Fibroblast of lung (primary cell): Measurements from ENCODE around the gene RNF220. TPM values are rescaled to one million over a fixed set of nuclear protein-coding genes. Genes with fewer than 3 reads are reported as not detected.

Source experiments
- DNase-seq, 2 donors: peaks; one replicate each; pipeline versions ENCODE4 v3.0.0 to v3.0.0-alpha.2; 2010; ENCODE audit warnings: low read depth in 2 of 2
- H2AFZ ChIP-seq: 2 replicates; pipeline ENCODE4 v1.5.1; 2012; ENCODE audit warnings: low read length, control low read depth, inconsistent platforms
- H3K27ac ChIP-seq: 2 replicates; pipeline ENCODE4 v1.5.1; 2011; ENCODE audit warnings: low read length, control low read depth; ENCODE audit not compliant: insufficient read depth
- H3K27me3 ChIP-seq: 2 replicates; pipeline ENCODE4 v1.5.1; 2011; ENCODE audit warnings: mild to moderate bottlenecking, low read length; ENCODE audit not compliant: control insufficient read depth, insufficient read depth
- H3K36me3 ChIP-seq: 2 replicates; pipeline ENCODE4 v1.5.1; 2011; ENCODE audit warnings: low read length; ENCODE audit not compliant: control insufficient read depth, insufficient read depth
- H3K4me1 ChIP-seq: 2 replicates; pipeline ENCODE4 v1.5.1; 2011; ENCODE audit warnings: low read length; ENCODE audit not compliant: control insufficient read depth, insufficient read depth; ENCODE audit errors: extremely low read depth
- H3K4me2 ChIP-seq: 2 replicates; pipeline ENCODE4 v1.5.1; 2011; ENCODE audit warnings: low read length, control low read depth; ENCODE audit not compliant: insufficient read depth; ENCODE audit errors: extremely low read depth
- H3K4me3 ChIP-seq, 4 experiments: fragments of 200-600 bp in 1 of 4; sonication (generic) in 1 of 4; replicated peaks in 1 of 4; 2 replicates each; pipeline ENCODE4 v1.5.1; 2011 to 2016; ENCODE audit warnings: low read length in 4 of 4, low read depth in 3 of 4, mild to moderate bottlenecking in 3 of 4, control low read depth in 2 of 4, inconsistent platforms in 1 of 4, mixed read lengths in 1 of 4; ENCODE audit not compliant: insufficient read depth in 1 of 4; ENCODE audit errors: control extremely low read depth in 1 of 4
- H3K79me2 ChIP-seq: 2 replicates; pipeline ENCODE4 v1.5.1; 2012; ENCODE audit warnings: mild to moderate bottlenecking, low read length, inconsistent platforms; ENCODE audit not compliant: control insufficient read depth, insufficient read depth
- H3K9ac ChIP-seq: 2 replicates; pipeline ENCODE4 v1.5.1; 2011; ENCODE audit warnings: mild to moderate bottlenecking, low read length, control low read depth; ENCODE audit not compliant: insufficient read depth
- H3K9me3 ChIP-seq: 2 replicates; pipeline ENCODE4 v1.5.1; 2012; ENCODE audit warnings: low read depth, low read length; ENCODE audit not compliant: control insufficient read depth, insufficient read depth
- H4K20me1 ChIP-seq: 2 replicates; pipeline ENCODE4 v1.5.1; 2011; ENCODE audit warnings: low read length; ENCODE audit not compliant: control insufficient read depth, insufficient read depth; ENCODE audit errors: extremely low read depth
- CTCF ChIP-seq, 2 donors: IDR thresholded peaks in 1 of 2; conservative IDR thresholded peaks in 1 of 2; 1 replicate in 1 of 2; 2 replicates in 1 of 2; pipeline ENCODE4 v1.5.1; 2011 to 2012; ENCODE audit warnings: low read length in 2 of 2, control low read depth in 1 of 2, inconsistent platforms in 1 of 2, low read depth in 1 of 2, mild to moderate bottlenecking in 1 of 2
- EZH2 ChIP-seq: IDR thresholded peaks from 2 replicates; pipeline ENCODE4 v1.5.1; 2012; ENCODE audit warnings: low read length, control low read depth, mild to moderate bottlenecking; ENCODE audit errors: missing control alignments
- polyA plus RNA-seq, 2 donors: library from polyadenylated mRNA; depleted of rRNA in 1 of 2; stranded (reverse) in 1 of 2; unstranded in 1 of 2; fragments of >200 nt; gene quantifications; 2 replicates each; pipeline ENCODE4 v1.2.1, GENCODE V29; 2011 to 2012; ENCODE audit warnings: missing spikeins in 1 of 2
- total RNA-seq: library from RNA; depleted of rRNA; stranded (reverse); fragments of >200 nt; gene quantifications from 2 replicates; pipeline ENCODE4 v1.2.1, GENCODE V29; 2014

RNF220 gene
- total and polyA plus RNA-seq, 2 donors (not counting 1 experiment from before 2014, with no cell fraction given), result 42.3 to 52.0 TPM

- no peak for DNase-seq
- H3K27me3 ChIP-seq, result no peaks in the 10 kb centered on the region
These were observed 206.4 kb downstream of the RNF220 start for GRCh38 chr1:44611419-44611818.

GRCh38 chr1:44611866-44612265 lies 206.8 kb downstream of the RNF220 start:
- no peak for DNase-seq
- H4K20me1 ChIP-seq, result no peaks in the 10 kb centered on the region
- no peak overlapping the region for H3K27ac ChIP-seq
- H2AFZ ChIP-seq, result no peak overlapping the region
- TF ChIP-seq EZH2, result no peak
- no peak overlapping the region for H3K4me2 ChIP-seq
- no peaks in the 10 kb centered on the region for H3K4me1 ChIP-seq
- no peaks in the 10 kb centered on the region for H3K36me3 ChIP-seq
- H3K79me2 ChIP-seq, result no peaks in the 10 kb centered on the region
- H3K9ac ChIP-seq, result no peak overlapping the region
- H3K4me3 ChIP-seq, result no peak overlapping the region
- no peaks in the 10 kb centered on the region for H3K27me3 ChIP-seq
- H3K9me3 ChIP-seq, result no peaks in the 10 kb centered on the region

More at GRCh38 chr1:44611419-44611818, 206.4 kb downstream of the RNF220 start:
- no peaks in the 10 kb centered on the region for H3K79me2 ChIP-seq
- no peak for TF ChIP-seq EZH2
- no peak for TF ChIP-seq CTCF (conservative IDR thresholded peaks at IDR 0.05 in 1 of 2, IDR thresholded peaks at IDR 0.05 in 1 of 2; ENCODE audit: low read depth in 1 of 2, low read length in 2 of 2)
- no peak overlapping the region for H2AFZ ChIP-seq
- no peak overlapping the region for H3K4me2 ChIP-seq
- H3K4me3 ChIP-seq, result no peak overlapping the region
- H3K27ac ChIP-seq, result no peak overlapping the region
- H3K9ac ChIP-seq, result no peak overlapping the region
- no peaks in the 10 kb centered on the region for H4K20me1 ChIP-seq
- H3K36me3 ChIP-seq, result no peaks in the 10 kb centered on the region
- H3K9me3 ChIP-seq, result no peaks in the 10 kb centered on the region
- H3K4me1 ChIP-seq, result no peaks in the 10 kb centered on the region

GRCh38 chr1:44613941-44614340 lies 208.9 kb downstream of the RNF220 start:
- Histone ChIP-seq H3K4me1 (peaks cover 10% of the 10 kb centered on the region), H2AFZ (no peak overlapping the region), H3K4me2 (no peak overlapping the region), H3K9me3 (no peaks in the 10 kb centered on the region), H4K20me1 (no peaks in the 10 kb centered on the region), H3K79me2 (no peaks in the 10 kb centered on the region), H3K9ac (no peak overlapping the region), H3K4me3 (no peak overlapping the region), H3K27me3 (no peaks in the 10 kb centered on the region), H3K36me3 (no peaks in the 10 kb centered on the region), H3K27ac (no peak overlapping the region)
- TF ChIP-seq EZH2 (no peak), CTCF (conservative IDR thresholded peaks at IDR 0.05 in 1 of 2, IDR thresholded peaks at IDR 0.05 in 1 of 2; ENCODE audit: low read depth in 1 of 2, low read length in 2 of 2) (no peak)
- DNase-seq, result no peak
